ENCODE data around the gene GNG13.

GNG13 gene

DNA sequence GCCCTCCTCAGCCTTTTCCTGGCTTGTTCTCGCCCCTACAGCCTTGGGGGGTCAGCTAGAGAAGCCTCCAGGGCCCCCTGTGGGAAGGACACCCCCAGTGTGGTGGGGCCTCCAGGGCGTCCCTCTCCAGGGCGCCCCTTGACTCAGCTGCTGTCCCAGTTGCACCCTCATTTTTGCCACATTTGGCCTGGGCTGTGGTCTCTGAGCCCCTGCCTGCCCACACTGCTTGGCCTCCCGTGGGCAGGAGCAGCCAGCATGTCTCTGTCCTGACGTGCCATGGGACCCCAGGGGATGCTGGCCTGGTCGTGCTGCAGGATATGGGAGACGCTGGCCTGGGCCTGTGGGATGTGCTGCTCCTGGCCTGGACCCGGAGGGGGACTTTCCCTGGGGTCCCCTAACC is 7.1 kb downstream of the GNG13 start:
- DNase-seq = no peak

DNA sequence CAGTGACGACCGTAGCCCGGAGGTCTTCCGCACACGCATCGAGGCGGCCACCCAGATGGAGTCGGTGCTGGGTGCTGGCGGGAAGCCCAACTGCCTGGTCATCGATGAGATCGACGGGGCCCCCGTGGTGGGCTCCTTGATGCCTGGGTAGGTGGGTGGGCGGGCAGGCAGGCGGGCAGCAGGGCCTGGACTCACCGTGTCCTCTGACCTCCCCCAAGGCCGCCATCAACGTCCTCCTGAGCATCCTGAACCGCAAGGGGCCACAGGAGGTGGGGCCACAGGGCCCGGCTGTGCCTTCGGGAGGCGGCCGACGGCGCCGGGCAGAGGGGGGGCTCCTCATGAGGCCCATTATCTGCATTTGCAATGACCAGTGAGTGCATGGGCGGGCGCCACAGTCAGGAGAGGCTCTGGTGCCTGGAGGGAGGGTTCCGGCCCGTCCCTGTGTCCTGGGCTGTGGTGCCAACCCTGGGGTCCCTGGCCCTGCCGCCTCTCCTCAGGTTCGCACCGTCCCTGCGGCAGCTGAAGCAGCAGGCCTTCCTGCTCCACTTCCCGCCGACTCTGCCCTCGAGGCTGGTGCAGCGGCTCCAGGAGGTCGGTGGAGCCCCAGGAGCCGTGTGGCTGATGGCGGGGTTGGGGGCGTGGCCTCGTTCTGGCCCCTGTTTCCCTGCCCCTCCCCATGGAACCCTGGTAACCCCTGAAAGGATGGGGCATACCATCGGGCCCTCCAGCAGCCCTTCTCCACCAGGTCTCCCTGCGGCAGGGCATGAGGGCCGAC is 8.1 kb downstream of the GNG13 start:
- no peak for DNase-seq

- DNase-seq = no peak
Measured at GRCh38 chr16:791131-791530, 9.4 kb downstream of the GNG13 start.

GRCh38 chr16:790086-790485 is 10.4 kb downstream of the GNG13 start:
- DNase-seq = no peak

- DNase-seq = no peak
Measured at GRCh38 chr16:789191-789850, 11.2 kb downstream of the GNG13 start.

DNA sequence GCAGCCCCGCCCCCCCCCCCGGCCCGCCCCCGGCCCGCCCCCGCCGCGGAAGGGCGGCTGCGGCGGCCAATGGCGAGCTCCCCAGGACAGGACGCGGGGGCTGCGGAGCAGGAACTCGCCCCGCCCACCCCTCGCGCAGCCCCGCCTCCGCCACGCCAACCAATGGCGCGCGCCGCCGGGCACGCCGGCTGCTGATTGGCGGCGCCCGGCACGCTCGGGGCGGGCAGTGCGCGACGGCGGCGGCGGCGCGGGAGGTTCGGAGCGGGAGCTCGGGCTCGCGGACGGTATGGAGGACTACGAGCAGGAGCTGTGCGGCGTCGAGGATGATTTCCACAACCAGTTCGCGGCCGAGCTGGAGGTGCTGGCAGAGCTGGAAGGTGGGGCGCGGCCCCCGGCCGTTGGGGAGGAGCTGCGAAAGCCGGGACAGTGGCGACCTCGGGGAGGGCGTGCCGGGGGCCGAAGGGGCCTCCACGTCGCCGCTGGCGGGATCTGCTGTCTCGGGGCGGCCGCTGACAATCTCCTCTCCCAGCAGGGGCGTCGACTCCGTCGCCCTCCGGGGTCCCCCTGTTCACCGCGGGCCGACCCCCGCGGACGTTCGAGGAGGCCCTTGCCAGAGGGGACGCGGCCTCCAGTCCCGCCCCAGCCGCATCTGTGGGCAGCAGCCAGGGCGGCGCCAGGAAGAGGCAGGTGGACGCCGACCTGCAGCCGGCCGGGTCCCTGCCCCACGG is 12.0 kb downstream of the GNG13 start, which contains the start of gene CHTF18:
TSS of gene CHTF18 (plus strand) at position 222 of the 728 bp plus-strand sequence. CDS start at position 287, 65 bp downstream.
- peak; percentile 93 for DNase-seq

DNA sequence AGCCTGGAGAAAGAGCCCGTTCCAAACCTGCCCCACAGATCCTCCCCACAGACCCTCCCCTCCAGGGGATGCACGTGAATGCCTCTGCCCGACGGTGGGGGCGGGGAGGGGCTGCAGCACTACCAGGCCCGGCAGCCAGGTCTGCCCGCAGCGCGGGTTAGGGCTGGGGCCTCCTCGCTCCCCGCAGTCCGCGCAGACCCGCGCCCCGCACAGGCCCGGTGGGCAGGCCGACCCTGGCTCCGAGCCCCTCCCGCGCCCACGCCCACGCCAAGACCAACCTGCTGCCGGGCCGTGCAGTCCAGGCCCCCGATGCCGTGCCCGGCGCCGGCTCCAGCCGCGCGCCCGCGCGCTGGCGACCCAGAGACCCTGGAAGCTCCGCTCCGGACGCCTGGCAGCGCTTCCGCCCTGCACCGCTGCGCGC is 12.5 kb downstream of the GNG13 start, which contains the start of gene RPUSD1:
TSS of gene RPUSD1 (minus strand) at position 404 of the 421 bp plus-strand sequence. CDS start 644 bp downstream, outside the sequence.
- DNase-seq = peak; percentile 77

DNA sequence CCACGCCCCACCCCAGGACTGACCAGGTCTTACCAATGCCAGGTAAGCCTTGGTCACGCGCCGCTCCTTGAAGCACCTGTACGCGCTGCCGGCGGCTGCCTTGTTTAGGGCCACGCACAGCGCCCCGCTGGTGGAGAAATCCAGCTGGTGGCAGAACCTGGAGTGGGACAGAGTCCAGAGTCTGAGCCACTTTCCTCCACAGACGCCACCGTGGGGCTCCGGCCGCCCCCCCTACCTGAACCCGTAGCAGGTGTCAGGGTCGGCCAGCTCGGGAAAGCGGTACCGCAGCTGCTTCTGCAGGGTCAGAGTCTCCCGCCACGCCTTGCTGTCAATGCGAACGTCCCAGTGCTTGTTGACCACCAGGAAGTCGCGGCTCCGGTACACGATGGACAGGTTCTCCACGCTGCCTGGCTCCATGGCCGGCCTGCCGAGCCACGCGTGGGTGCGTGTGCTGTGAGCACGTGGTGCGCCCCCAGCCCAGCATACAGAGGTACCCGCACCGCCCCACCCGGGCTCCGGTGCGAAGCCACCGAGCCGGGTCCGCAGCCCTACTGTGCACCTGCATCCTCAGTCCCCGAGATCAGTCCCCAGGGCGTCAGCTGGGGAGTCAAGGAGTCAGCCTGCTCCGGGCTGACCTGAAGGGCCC is 13.1 kb downstream of the GNG13 start:
- peak; percentile 24 for DNase-seq

GRCh38 chr16:785563-786535 is 14.7 kb downstream of the GNG13 start:
- peak; percentile 20 for DNase-seq

- no peak for DNase-seq
Measured at GRCh38 chr16:784431-784830, 16.1 kb downstream of the GNG13 start.

DNA sequence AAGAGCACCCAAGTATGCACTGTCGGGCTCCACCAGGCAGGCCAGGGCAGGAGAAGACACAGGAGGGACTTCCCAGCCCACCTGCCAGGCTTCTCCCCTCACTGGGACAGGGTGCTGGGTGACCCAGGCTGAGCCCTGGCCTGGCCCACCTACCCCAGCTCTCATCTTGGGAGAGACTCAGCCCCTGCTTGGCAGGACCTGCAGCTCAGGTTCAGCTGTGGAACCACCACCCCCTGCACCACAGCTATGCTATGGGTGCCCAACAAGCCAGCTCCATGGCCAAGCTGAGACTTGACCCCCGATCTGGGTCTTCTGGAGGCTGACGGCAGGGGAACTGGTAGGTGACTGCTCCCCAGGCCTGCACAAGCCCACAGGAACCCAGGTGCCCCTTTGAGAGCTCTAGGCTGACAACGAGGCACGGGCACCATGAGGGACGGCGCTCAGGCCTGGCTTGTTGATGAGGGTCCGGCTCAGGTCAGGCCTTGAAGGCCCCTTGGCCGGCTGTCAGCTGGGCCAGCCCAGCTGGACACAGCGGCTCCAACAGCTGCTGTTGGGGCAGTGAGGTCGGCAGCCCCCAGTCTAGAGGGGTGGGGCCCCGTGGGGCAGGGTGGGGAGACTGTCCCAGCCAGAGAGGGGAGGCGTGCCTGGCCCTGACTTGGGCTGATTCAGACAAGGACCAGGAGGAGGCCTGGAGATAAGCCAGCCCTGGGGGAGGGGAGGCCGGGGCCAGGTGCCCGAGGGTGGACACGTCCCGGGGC is 17.0 kb downstream of the GNG13 start:
- DNase-seq = no peak

GRCh38 chr16:782766-783403 is 17.6 kb downstream of the GNG13 start:
- peak; percentile 70 for DNase-seq

- no peak for DNase-seq
Measured at GRCh38 chr16:782258-782657, 18.3 kb downstream of the GNG13 start.

DNA sequence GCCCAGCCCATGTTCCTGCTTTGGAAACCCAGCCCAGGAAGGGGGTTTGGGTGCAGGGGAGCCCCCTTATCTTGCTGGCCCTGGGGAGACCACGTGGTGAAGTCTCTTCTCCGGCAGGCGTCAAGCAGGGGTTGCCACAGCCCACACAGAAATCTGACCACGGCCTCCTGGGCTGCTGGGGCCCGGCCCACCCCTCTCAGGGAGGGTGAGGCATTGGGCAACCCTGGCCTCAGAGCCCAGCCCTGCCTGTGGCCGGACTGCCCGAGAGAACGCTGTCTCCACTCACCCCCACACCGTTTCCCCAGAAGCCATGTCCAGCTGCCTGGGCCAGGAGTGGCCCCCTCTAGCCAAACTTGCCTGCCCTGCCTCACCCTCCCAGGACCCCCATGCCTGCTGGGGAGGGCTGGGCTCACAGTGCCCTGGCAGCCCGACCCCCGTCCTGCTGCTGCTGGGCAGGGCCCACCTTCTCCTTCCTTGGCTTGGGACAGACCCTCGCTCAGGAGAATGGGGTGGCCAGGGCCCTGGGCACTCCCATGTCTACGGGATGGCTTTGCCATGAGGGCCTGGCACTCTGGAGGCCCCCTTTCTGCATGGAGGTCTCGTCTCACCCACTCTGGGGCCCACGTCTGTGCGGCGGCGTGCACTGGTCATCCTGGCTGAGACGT is 19.1 kb downstream of the GNG13 start:
- DNase-seq = no peak

- DNase-seq = no peak
Measured at GRCh38 chr16:780296-780695, 20.2 kb downstream of the GNG13 start.

DNA sequence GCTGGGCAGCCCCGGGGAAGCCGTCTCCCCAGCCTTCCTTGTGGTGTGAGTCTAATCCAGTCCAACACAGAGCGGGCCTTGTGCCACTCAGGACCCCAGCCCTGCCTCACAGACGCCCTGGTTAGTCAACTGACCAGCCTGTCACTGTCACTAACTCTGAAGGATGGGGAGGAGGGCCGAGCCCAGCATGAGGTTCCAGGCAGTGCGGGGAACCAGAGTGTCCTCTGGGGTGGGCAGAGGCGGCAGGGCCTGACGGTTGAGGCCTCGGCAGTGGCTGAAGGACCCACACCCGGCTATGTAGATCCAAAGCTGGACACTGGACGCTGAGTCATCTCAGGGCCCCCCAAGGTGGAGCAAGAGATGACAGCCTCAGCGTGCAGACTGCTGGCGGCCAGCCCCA is 21.0 kb downstream of the GNG13 start:
- no peak for DNase-seq

DNA sequence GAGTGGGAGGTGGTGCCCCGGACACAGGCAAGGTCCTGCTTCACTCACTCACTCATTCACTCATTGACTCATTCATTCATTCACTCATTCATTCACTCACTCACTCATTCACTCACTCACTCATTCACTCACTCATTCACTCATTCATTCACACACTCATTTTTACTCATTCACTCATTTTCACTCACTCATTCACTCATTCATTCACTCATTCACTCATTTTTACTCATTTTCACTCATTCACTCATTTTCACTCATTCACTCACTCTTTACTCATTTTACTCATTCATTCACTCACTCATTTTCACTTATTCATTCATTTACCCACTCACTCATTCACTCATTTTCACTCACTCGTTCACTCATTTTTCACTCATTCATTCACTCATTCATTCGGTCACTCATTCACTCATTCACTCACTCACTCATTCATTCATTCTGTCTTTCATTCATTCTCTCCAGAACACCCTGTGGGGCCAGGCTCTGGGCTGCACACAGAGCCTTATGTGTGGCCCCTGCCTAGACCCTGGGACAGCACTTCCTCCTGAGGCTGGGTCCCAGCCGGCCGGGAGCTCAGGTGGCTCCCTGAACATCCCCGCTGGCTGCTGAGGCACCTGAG is 21.5 kb downstream of the GNG13 start:
- DNase-seq = no peak

DNA sequence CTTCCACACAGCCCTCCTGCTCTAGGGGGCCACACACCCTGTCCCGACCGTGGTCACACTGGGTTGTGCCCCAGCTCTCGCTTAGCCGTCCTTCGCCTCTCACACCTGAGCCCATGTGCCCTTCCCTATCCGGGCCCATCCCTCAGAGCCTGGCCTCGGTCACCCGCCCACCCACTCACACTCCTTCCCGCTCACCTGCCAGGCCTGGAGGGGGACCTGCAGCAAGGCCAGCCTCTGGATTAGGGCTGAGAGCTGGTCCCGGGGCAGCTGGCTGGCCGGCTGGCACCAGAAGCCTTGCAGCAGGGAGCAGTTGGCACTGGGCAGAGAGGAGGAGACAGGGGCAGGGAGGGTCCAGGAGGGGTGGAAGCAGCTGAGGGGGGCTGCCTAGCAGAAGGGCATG is 22.1 kb downstream of the GNG13 start:
- DNase-seq = no peak

DNA sequence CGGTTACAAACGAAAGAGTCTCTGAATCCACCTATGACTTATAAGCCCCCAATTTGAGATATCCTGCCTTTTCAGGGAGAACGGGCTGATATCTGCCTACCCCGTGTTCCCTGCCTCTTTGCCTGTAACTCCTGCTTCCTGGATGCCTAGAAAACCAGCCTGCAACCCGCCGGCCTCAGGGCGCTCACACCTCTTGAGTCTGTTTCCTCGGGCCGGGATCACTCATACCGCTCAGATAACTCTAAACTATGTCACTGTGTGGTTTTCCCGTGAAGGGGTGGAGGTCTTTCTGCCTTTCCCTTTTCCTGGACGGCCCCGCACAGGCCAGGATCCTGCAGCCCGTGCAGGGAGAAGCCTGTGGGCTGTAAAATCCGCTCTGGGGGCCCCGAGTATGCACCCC is 22.7 kb downstream of the GNG13 start:
- no peak for DNase-seq

All from NCI-H146 (cell line).